Thoracic aorta (tissue), 2 donors: ENCODE data around the gene DCUN1D2. TPM values are rescaled to one million over a fixed set of nuclear protein-coding genes. Genes with fewer than 3 reads are reported as not detected.

ENCODE experiments used
- ATAC-seq: fragments of 150-250 bp; one replicate; pipeline ENCODE4 v1.8.0; 2017; ENCODE audit warnings: low read depth; ENCODE audit not compliant: insufficient number of reproducible peaks, low FRiP score
- DNase-seq: peaks from one replicate; pipeline ENCODE4 v3.0.0-alpha.2; 2020; ENCODE audit warnings: low spot score
- H3K27ac ChIP-seq, 2 donors: fragments of 200-600 bp; sonication (generic); 1 replicate in 1 of 2; 2 replicates in 1 of 2; pipeline ENCODE4 v1.5.1; 2016; ENCODE audit warnings: mild to moderate bottlenecking in 2 of 2, moderate library complexity in 2 of 2
- H3K27me3 ChIP-seq: fragments of 200-600 bp; sonication (generic); replicated peaks from 2 replicates; pipeline ENCODE4 v1.6.0; 2016; ENCODE audit warnings: mild to moderate bottlenecking; ENCODE audit not compliant: insufficient read depth
- H3K36me3 ChIP-seq: fragments of 200-600 bp; sonication (generic); one replicate; pipeline ENCODE4 v1.5.1; 2016
- H3K4me1 ChIP-seq, 2 donors: fragments of 200-600 bp; sonication (generic); 1 replicate in 1 of 2; 2 replicates in 1 of 2; pipeline versions ENCODE4 v1.5.1 to v1.6.0; 2016; ENCODE audit warnings: low read depth in 2 of 2, mild to moderate bottlenecking in 1 of 2; ENCODE audit not compliant: control insufficient read depth in 1 of 2
- H3K4me3 ChIP-seq: fragments of 200-600 bp; sonication (generic); 2 replicates; pipeline ENCODE4 v1.5.1; 2016; ENCODE audit warnings: mild to moderate bottlenecking
- H3K9me3 ChIP-seq: fragments of 200-600 bp; sonication (generic); 2 replicates; pipeline ENCODE4 v1.5.1; 2016
- CTCF ChIP-seq: fragments of 200-600 bp; sonication (generic); IDR thresholded peaks from one replicate; pipeline ENCODE4 v1.5.1; 2019; ENCODE audit warnings: antibody characterized with exemption
- total RNA-seq, 2 donors: library from RNA; depleted of rRNA; stranded (reverse); fragments of >200 nt; gene quantifications; one replicate each; pipeline versions ENCODE4 v1.1.0 to v1.2.3, GENCODE V29; 2016

The DCUN1D2 gene
- total RNA-seq, 2 donors from 2014 or later = 7.3 to 29.8 TPM

- no peak for TF ChIP-seq CTCF
- no peak for DNase-seq
- no peak for ATAC-seq
These were observed 73.3 kb downstream of the DCUN1D2 start for GRCh38 chr13:113417008-113417751.

GRCh38 chr13:113415825-113416224, 74.7 kb downstream of the DCUN1D2 start:
- peak overlapping the region in 1 of 2 donors; percentile 99 for H3K27ac ChIP-seq

More at GRCh38 chr13:113417008-113417751, 73.3 kb downstream of the DCUN1D2 start:
- Histone ChIP-seq H3K4me1 (peaks cover 13 to 33% of the 10 kb centered on the region in 2 donors), H3K9me3 (no peaks in the 10 kb centered on the region), H3K27ac (no peak overlapping the region), H3K27me3 (no peaks in the 10 kb centered on the region), H3K4me3 (no peak overlapping the region), H3K36me3 (no peaks in the 10 kb centered on the region)

GRCh38 chr13:113415032-113415431, 75.5 kb downstream of the DCUN1D2 start:
- no peaks in the 10 kb centered on the region for H3K27me3 ChIP-seq
- no peaks in the 10 kb centered on the region for H3K9me3 ChIP-seq
- no peak for ATAC-seq
- TF ChIP-seq CTCF = no peak
- peak overlapping the region; percentile 90 to 99 for H3K27ac ChIP-seq
- peaks cover 23 to 45% of the 10 kb centered on the region in 2 donors for H3K4me1 ChIP-seq
- H3K4me3 ChIP-seq = no peak overlapping the region
- no peaks in the 10 kb centered on the region for H3K36me3 ChIP-seq
- DNase-seq = no peak

More at GRCh38 chr13:113415825-113416224, 74.7 kb downstream of the DCUN1D2 start:
- H3K27me3 ChIP-seq = no peaks in the 10 kb centered on the region
- DNase-seq = no peak
- TF ChIP-seq CTCF = no peak
- no peak overlapping the region for H3K4me3 ChIP-seq
- H3K9me3 ChIP-seq = no peaks in the 10 kb centered on the region
- no peaks in the 10 kb centered on the region for H3K36me3 ChIP-seq
- no peak for ATAC-seq
- peaks cover 18 to 37% of the 10 kb centered on the region in 2 donors for H3K4me1 ChIP-seq

GRCh38 chr13:113414335-113414734, 76.2 kb downstream of the DCUN1D2 start:
- no peak for TF ChIP-seq CTCF
- Histone ChIP-seq H3K9me3 (no peaks in the 10 kb centered on the region), H3K27ac (peak overlapping the region; percentile 90 to 99), H3K36me3 (no peaks in the 10 kb centered on the region), H3K27me3 (no peaks in the 10 kb centered on the region), H3K4me3 (no peak overlapping the region), H3K4me1 (peaks cover 27 to 52% of the 10 kb centered on the region in 2 donors)
- no peak for DNase-seq
- no peak for ATAC-seq

- no peak for TF ChIP-seq CTCF
- H3K27me3 ChIP-seq = no peaks in the 10 kb centered on the region
- peak overlapping the region; percentile 90 to 99 for H3K27ac ChIP-seq
- peak; percentile 28 for DNase-seq
- peak; percentile 1 for ATAC-seq
- H3K4me3 ChIP-seq = peak overlapping the region; percentile 53
- no peaks in the 10 kb centered on the region for H3K36me3 ChIP-seq
- no peaks in the 10 kb centered on the region for H3K9me3 ChIP-seq
- H3K4me1 ChIP-seq = peaks cover 27 to 56% of the 10 kb centered on the region in 2 donors
These were observed 76.6 kb downstream of the DCUN1D2 start for GRCh38 chr13:113413898-113414282.
